Epithelial cell of prostate (primary cell): Measurements from ENCODE around the gene ARHGAP27.
A peak's percentile ranks its signal among the peaks of the same experiment; 100 is the strongest.
"Not testable (repeated sequence)": the region's sequence is repeated elsewhere in the genome, so short reads cannot be mapped to it uniquely, and the experiment has no call there.

ENCODE experiments used
- DNase-seq: peaks from one replicate; pipeline ENCODE4 v3.0.0-alpha.2; 2011; ENCODE audit warnings: low read depth, low spot score
- H3K27ac ChIP-seq: fragments of 450-650 bp; 2 replicates; pipeline ENCODE4 v1.5.1; 2017; ENCODE audit warnings: mild to moderate bottlenecking

Gene ARHGAP27

GRCh38 chr17:45370949-45371413, 61.7 kb downstream of the ARHGAP27 start:
- no peak for DNase-seq
- H3K27ac ChIP-seq: peak overlapping the region; percentile 93

GRCh38 chr17:45369421-45369820, 63.2 kb downstream of the ARHGAP27 start:
- DNase-seq: no peak

GRCh38 chr17:45368651-45369050, 64.0 kb downstream of the ARHGAP27 start:
- no peak overlapping the region for H3K27ac ChIP-seq
- DNase-seq: no peak

More at GRCh38 chr17:45369421-45369820, 63.2 kb downstream of the ARHGAP27 start:
- H3K27ac ChIP-seq: no peak overlapping the region

- no peak for DNase-seq
- H3K27ac ChIP-seq: no peak overlapping the region
Observed at GRCh38 chr17:45367216-45367615, 65.5 kb downstream of the ARHGAP27 start.

- no peak for DNase-seq
- no peak overlapping the region for H3K27ac ChIP-seq
Observed at GRCh38 chr17:45366691-45367090, 66.0 kb downstream of the ARHGAP27 start.

GRCh38 chr17:45366049-45366448, 66.6 kb downstream of the ARHGAP27 start:
- DNase-seq: no peak
- no peak overlapping the region for H3K27ac ChIP-seq

GRCh38 chr17:45364531-45365390, 67.9 kb downstream of the ARHGAP27 start:
- H3K27ac ChIP-seq: no peak overlapping the region
- DNase-seq: no peak

GRCh38 chr17:45363498-45363897, 69.2 kb downstream of the ARHGAP27 start:
- H3K27ac ChIP-seq: no peak overlapping the region
- DNase-seq: no peak

GRCh38 chr17:45361976-45362375, 70.7 kb downstream of the ARHGAP27 start:
- no peak overlapping the region for H3K27ac ChIP-seq

GRCh38 chr17:45361451-45361850, 71.2 kb downstream of the ARHGAP27 start:
- H3K27ac ChIP-seq: no peak overlapping the region
- no peak for DNase-seq

More at GRCh38 chr17:45361976-45362375, 70.7 kb downstream of the ARHGAP27 start:
- no peak for DNase-seq

- DNase-seq: no peak
Observed at GRCh38 chr17:45357364-45357997, 75.2 kb downstream of the ARHGAP27 start.

GRCh38 chr17:45355087-45355486, 77.6 kb downstream of the ARHGAP27 start:
- no peak for DNase-seq
- H3K27ac ChIP-seq: no peak overlapping the region

More at GRCh38 chr17:45357364-45357997, 75.2 kb downstream of the ARHGAP27 start:
- no peak overlapping the region for H3K27ac ChIP-seq

GRCh38 chr17:45353043-45353442, 79.6 kb downstream of the ARHGAP27 start:
- no peak for DNase-seq
- no peak overlapping the region for H3K27ac ChIP-seq

- no peak for DNase-seq
- H3K27ac ChIP-seq: no peak overlapping the region
Observed at GRCh38 chr17:45351831-45352230, 80.8 kb downstream of the ARHGAP27 start.

- DNase-seq: no peak
- H3K27ac ChIP-seq: no peak overlapping the region
Observed at GRCh38 chr17:45347444-45347843, 85.2 kb downstream of the ARHGAP27 start.

- DNase-seq: no peak
- no peak overlapping the region for H3K27ac ChIP-seq
Observed at GRCh38 chr17:45346216-45347015, 86.3 kb downstream of the ARHGAP27 start.

GRCh38 chr17:45345554-45346215, 87.0 kb downstream of the ARHGAP27 start:
- no peak for DNase-seq
- no peak overlapping the region for H3K27ac ChIP-seq

GRCh38 chr17:45345246-45345553, 87.5 kb downstream of the ARHGAP27 start:
- no peak for DNase-seq
- no peak overlapping the region for H3K27ac ChIP-seq

- not testable (repeated sequence) for DNase-seq, H3K27ac ChIP-seq
Observed at GRCh38 chr17:45343967-45344664, 88.6 kb downstream of the ARHGAP27 start.
